Ishikawa (cell line): ENCODE measurements around the gene ZNF865.

Experiments used
- CEBPB ChIP-seq: IDR thresholded peaks from 2 replicates; pipeline ENCODE4 v1.6.1; 2012
- CREB1 ChIP-seq: IDR thresholded peaks from 2 replicates; pipeline ENCODE4 v1.6.1; 2012; ENCODE audit warnings: low read depth
- EGR1 ChIP-seq: IDR thresholded peaks from 2 replicates; pipeline ENCODE4 v1.6.1; 2012
- EP300 ChIP-seq: IDR thresholded peaks from 2 replicates; pipeline ENCODE4 v1.6.1; 2012; ENCODE audit warnings: borderline replicate concordance
- FOXM1 ChIP-seq: IDR thresholded peaks from 2 replicates; pipeline ENCODE4 v1.6.1; 2012; ENCODE audit warnings: low read depth, borderline replicate concordance
- NFIC ChIP-seq: IDR thresholded peaks from 2 replicates; pipeline ENCODE4 v1.6.1; 2012
- RAD21 ChIP-seq: IDR thresholded peaks from 2 replicates; pipeline ENCODE4 v1.6.1; 2012; ENCODE audit warnings: low read depth
- TAF1 ChIP-seq: IDR thresholded peaks from 2 replicates; pipeline ENCODE4 v1.6.1; 2012; ENCODE audit warnings: low read depth, mild to moderate bottlenecking
- TCF12 ChIP-seq: IDR thresholded peaks from 2 replicates; pipeline ENCODE4 v1.6.1; 2012; ENCODE audit warnings: low read depth
- TEAD4 ChIP-seq: IDR thresholded peaks from 2 replicates; pipeline ENCODE4 v1.6.1; 2012
- YY1 ChIP-seq: IDR thresholded peaks from 2 replicates; pipeline ENCODE4 v1.6.1; 2012; ENCODE audit warnings: low read depth
- ZBTB7A ChIP-seq: IDR thresholded peaks from 2 replicates; pipeline ENCODE4 v1.6.1; 2012; ENCODE audit warnings: low read depth
- TF ChIP-seq, protein P1 (sequence below): IDR thresholded peaks from 2 replicates; pipeline ENCODE4 v1.6.1; 2012
- TF ChIP-seq, protein P2 (sequence below): IDR thresholded peaks from 2 replicates; pipeline ENCODE4 v1.6.1; 2012; ENCODE audit warnings: low read depth, mild to moderate bottlenecking
- TF ChIP-seq, protein P3 (sequence below): IDR thresholded peaks from 2 replicates; pipeline ENCODE4 v1.6.1; 2012

ZNF865 gene

DNA sequence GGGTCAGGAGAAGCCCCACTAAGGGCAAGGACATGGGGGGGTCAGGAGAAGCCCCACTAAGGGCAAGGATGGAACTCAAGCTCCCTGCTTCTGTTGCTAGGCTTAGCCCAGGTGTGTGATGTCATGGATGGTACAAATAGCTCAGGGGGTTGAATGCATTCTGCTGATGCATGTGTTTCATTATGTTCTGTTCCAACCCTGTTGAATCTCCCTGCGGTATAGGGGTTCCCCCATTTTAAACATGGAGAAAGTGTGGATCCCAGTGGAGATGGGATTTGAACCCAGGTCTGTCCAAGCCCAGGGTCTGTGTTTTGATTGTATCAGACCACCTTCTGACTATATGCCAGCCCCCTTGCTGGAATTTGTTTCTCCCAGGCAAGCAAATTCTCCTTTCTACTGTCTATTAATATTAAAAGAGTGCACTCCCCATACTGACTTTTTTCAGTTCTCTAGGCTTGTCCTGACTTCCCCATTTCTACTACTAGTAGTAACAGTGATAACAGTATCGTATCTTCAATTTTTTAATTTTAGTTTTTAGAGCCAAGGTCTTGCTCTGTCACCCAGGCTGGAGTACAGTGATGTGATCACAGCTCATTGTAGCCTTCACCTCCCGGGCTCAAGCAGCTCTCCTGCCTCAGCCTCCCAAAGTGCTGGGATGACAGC is 6.7 kb downstream of the ZNF865 start:
- no peak for TF ChIP-seq YY1
- TF ChIP-seq CREB1: no peak
- TF ChIP-seq EGR1: no peak
- TF ChIP-seq RAD21: no peak
- TF ChIP-seq FOXM1: no peak
- no peak for TF ChIP-seq NFIC
- TF ChIP-seq, protein P1, sequence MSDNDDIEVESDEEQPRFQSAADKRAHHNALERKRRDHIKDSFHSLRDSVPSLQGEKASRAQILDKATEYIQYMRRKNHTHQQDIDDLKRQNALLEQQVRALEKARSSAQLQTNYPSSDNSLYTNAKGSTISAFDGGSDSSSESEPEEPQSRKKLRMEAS: no peak
- no peak for TF ChIP-seq ZBTB7A
- TF ChIP-seq, protein P2, sequence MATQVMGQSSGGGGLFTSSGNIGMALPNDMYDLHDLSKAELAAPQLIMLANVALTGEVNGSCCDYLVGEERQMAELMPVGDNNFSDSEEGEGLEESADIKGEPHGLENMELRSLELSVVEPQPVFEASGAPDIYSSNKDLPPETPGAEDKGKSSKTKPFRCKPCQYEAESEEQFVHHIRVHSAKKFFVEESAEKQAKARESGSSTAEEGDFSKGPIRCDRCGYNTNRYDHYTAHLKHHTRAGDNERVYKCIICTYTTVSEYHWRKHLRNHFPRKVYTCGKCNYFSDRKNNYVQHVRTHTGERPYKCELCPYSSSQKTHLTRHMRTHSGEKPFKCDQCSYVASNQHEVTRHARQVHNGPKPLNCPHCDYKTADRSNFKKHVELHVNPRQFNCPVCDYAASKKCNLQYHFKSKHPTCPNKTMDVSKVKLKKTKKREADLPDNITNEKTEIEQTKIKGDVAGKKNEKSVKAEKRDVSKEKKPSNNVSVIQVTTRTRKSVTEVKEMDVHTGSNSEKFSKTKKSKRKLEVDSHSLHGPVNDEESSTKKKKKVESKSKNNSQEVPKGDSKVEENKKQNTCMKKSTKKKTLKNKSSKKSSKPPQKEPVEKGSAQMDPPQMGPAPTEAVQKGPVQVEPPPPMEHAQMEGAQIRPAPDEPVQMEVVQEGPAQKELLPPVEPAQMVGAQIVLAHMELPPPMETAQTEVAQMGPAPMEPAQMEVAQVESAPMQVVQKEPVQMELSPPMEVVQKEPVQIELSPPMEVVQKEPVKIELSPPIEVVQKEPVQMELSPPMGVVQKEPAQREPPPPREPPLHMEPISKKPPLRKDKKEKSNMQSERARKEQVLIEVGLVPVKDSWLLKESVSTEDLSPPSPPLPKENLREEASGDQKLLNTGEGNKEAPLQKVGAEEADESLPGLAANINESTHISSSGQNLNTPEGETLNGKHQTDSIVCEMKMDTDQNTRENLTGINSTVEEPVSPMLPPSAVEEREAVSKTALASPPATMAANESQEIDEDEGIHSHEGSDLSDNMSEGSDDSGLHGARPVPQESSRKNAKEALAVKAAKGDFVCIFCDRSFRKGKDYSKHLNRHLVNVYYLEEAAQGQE: no peak
- TF ChIP-seq, protein P3, sequence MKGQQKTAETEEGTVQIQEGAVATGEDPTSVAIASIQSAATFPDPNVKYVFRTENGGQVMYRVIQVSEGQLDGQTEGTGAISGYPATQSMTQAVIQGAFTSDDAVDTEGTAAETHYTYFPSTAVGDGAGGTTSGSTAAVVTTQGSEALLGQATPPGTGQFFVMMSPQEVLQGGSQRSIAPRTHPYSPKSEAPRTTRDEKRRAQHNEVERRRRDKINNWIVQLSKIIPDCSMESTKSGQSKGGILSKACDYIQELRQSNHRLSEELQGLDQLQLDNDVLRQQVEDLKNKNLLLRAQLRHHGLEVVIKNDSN: no peak
- TF ChIP-seq CEBPB: no peak
- no peak for TF ChIP-seq TAF1
- TF ChIP-seq TCF12: no peak
- TF ChIP-seq EP300: no peak

DNA sequence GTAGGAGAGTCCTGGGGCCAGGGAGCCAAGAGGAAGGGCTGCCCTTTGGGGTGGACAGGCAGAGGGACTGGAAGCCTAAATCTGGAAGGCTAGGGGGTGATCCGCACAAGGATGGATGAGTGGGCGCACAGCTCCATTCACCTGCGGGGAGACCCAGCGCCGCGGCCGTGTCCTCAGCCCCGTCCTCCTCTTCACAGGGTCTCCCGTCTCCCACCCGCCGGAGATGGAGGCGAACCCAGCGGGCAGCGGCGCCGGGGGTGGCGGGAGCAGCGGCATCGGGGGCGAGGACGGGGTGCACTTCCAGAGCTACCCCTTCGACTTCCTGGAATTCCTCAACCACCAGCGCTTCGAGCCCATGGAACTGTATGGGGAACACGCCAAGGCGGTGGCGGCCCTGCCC is 7.9 kb downstream of the ZNF865 start:
- TF ChIP-seq, protein P3: no peak
- TF ChIP-seq RAD21: no peak
- TF ChIP-seq NFIC: no peak
- no peak for TF ChIP-seq TCF12
- TF ChIP-seq YY1: no peak
- TF ChIP-seq ZBTB7A: no peak
- TF ChIP-seq TEAD4: no peak
- no peak for TF ChIP-seq TAF1
- no peak for TF ChIP-seq EP300
- no peak for TF ChIP-seq CEBPB
- TF ChIP-seq FOXM1: no peak

DNA sequence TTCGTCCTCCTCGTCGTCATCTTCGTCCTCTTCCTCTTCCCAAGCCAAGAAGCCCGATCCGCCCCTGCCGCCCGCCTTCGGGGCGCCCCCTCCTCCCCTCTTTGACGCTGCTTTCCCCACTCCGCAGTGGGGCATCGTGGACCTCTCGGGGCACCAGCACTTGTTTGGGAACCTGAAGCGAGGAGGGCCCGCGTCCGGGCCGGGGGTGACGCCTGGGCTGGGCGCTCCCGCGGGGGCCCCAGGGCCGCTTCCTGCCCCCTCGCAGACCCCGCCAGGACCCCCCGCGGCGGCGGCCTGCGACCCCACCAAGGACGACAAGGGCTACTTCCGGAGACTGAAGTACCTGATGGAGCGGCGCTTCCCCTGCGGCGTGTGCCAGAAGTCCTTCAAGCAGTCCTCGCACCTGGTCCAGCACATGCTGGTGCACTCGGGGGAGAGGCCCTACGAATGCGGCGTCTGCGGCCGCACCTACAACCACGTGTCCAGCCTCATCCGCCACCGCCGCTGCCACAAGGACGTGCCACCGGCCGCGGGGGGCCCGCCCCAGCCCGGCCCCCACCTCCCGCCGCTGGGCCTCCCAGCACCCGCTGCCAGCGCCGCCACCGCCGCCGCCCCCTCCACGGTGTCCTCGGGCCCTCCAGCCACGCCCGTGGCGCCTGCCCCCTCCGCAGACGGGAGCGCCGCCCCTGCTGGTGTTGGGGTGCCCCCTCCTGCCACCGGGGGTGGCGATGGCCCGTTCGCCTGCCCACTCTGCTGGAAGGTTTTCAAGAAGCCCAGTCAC is 8.7 kb downstream of the ZNF865 start:
- TF ChIP-seq, protein P1: no peak
- TF ChIP-seq EGR1 (no peak), TCF12 (no peak), NFIC (no peak), CEBPB (no peak), ZBTB7A (no peak), CREB1 (no peak), FOXM1 (no peak)
- TF ChIP-seq, protein P2: no peak

DNA sequence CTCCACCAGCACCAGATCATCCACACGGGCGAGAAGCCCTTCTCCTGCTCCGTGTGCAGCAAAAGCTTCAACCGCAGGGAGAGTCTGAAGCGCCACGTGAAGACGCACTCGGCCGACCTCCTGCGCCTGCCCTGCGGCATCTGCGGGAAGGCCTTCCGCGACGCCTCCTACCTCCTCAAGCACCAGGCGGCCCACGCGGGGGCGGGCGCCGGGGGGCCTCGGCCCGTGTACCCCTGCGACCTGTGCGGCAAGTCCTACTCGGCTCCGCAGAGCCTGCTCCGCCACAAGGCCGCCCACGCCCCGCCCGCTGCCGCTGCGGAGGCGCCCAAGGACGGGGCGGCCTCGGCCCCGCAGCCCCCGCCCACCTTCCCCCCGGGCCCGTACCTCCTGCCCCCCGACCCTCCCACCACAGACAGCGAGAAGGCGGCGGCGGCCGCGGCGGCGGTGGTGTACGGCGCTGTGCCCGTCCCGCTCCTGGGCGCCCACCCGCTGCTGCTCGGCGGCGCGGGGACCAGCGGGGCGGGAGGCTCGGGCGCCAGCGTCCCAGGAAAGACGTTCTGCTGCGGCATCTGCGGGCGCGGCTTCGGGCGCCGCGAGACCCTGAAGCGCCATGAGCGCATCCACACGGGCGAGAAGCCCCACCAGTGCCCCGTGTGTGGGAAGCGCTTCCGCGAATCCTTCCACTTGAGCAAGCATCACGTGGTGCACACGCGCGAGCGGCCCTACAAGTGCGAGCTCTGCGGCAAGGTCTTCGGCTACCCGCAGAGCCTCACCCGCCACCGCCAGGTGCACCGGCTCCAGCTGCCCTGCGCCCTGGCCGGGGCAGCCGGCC is 9.5 kb downstream of the ZNF865 start:
- no peak for TF ChIP-seq EP300
- TF ChIP-seq NFIC: no peak
- TF ChIP-seq, protein P2: no peak
- no peak for TF ChIP-seq TEAD4
- no peak for TF ChIP-seq RAD21
- TF ChIP-seq, protein P1: no peak
- TF ChIP-seq CREB1: no peak
- no peak for TF ChIP-seq FOXM1
- no peak for TF ChIP-seq TCF12
- no peak for TF ChIP-seq EGR1
- TF ChIP-seq ZBTB7A: no peak
- TF ChIP-seq, protein P3: no peak
- no peak for TF ChIP-seq CEBPB
- no peak for TF ChIP-seq TAF1
- no peak for TF ChIP-seq YY1
